IMR-90 (cell line): ENCODE measurements around the gene OSMR. TPM values are rescaled to one million over a fixed set of nuclear protein-coding genes. Genes with fewer than 3 reads are reported as not detected.

Experiments used
- BHLHE40 ChIP-seq: fragments of 150-350 bp; IDR thresholded peaks from 2 replicates; pipeline ENCODE4 v1.6.1; 2016; ENCODE audit warnings: mild to moderate bottlenecking, low read depth, low read length
- CTCF ChIP-seq: conservative IDR thresholded peaks from 2 replicates; pipeline ENCODE4 v1.5.1; 2012; ENCODE audit warnings: mild to moderate bottlenecking, low read depth, low read length, improper control_type of control experiment
- polyA plus RNA-seq, 3 experiments: library from polyadenylated mRNA; depleted of rRNA; stranded (reverse); fragments of >200 nt; gene quantifications; 2 replicates each; pipeline ENCODE4 v1.2.3, GENCODE V29; 2012; ENCODE audit warnings: low replicate concordance in 1 of 3
- total RNA-seq: library from RNA; depleted of rRNA; stranded (reverse); fragments of >200 nt; gene quantifications from 2 replicates; pipeline ENCODE4 v1.2.3, GENCODE V29; 2012
- TF ChIP-seq, protein P1 (sequence below): fragments of 150-350 bp; IDR thresholded peaks from 2 replicates; pipeline ENCODE4 v1.6.1; 2016; ENCODE audit warnings: low read depth, mild to moderate bottlenecking, low read length, moderate library complexity, borderline replicate concordance

The OSMR gene
- total and polyA plus RNA-seq, 2 of the 4 experiments (the other 2 are of a cell fraction): 41.6 to 48.7 TPM

GRCh38 chr5:38845526-38846378 is at the start of gene OSMR (continued):
- TF ChIP-seq, protein P1, sequence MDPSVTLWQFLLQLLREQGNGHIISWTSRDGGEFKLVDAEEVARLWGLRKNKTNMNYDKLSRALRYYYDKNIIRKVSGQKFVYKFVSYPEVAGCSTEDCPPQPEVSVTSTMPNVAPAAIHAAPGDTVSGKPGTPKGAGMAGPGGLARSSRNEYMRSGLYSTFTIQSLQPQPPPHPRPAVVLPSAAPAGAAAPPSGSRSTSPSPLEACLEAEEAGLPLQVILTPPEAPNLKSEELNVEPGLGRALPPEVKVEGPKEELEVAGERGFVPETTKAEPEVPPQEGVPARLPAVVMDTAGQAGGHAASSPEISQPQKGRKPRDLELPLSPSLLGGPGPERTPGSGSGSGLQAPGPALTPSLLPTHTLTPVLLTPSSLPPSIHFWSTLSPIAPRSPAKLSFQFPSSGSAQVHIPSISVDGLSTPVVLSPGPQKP: no peak
- TF ChIP-seq BHLHE40 (peak; percentile 65; the same call in 1 of the 2 replicates), CTCF (no peak)
